ENCODE measurements around the gene PLEKHA8.
A peak's percentile ranks its signal among the peaks of the same experiment; 100 is the strongest.

PLEKHA8 gene

GRCh38 chr7:30026229-30027064 is 1.8 kb upstream of the PLEKHA8 start, which contains the start of gene FKBP14:
TSS of gene FKBP14 (minus strand) at chr7:30026702. CDS start at chr7:30026508, 194 bp downstream.
- peak; percentile 100 for DNase-seq (ENCODE audit: low spot score)

- peak; percentile 76 for DNase-seq (ENCODE audit: low spot score)
Observed at GRCh38 chr7:30027065-30027456, 1.2 kb upstream of the PLEKHA8 start.

DNA sequence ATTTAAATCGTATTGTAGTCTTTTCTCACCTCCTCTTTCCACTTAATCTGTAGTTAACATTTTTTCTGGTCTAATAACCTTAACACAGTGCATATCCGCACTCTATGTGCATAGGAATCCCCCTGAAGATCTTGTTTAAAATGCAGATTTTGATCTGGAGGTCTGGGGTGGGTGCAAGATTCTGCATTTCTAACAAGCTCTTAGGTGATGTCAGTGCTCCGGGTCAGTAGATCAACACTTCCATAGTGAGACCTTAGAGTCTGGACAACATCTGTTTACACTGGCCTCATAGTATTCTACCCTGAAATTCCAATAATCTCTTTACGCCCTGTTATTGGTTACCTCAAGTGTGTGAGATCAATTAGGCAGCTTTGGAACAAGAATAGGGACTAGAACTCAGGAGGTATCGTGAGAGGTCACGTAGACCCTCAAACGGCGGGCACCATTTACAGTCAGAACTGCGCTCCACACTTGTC is 434 bp upstream of the PLEKHA8 start:
- no peak for DNase-seq (ENCODE audit: low spot score)

GRCh38 chr7:30028749-30029635 is 780 bp downstream of the PLEKHA8 start:
- peak; percentile 68 for DNase-seq (ENCODE audit: low spot score)

DNA sequence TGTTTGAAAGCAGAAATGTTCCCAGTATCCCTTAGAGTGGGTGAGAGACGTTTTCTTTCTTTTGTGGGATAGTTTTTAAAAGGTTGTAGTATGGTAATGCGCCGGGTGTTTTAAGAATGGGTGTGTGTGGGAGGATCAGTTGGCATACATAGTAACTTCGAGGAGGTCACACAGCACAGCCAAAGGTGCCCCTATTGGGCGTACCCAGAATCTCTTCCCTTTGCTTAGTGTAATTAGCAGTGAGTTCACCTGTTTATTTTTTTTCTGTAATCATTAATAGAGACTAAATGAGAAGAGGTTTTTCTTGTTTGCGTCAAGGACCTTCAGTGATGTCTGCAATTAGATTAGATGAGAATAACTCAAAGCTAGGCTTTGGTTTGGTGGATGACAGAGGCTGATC is 1.5 kb downstream of the PLEKHA8 start:
- DNase-seq (ENCODE audit: low spot score), result peak; percentile 61

DNA sequence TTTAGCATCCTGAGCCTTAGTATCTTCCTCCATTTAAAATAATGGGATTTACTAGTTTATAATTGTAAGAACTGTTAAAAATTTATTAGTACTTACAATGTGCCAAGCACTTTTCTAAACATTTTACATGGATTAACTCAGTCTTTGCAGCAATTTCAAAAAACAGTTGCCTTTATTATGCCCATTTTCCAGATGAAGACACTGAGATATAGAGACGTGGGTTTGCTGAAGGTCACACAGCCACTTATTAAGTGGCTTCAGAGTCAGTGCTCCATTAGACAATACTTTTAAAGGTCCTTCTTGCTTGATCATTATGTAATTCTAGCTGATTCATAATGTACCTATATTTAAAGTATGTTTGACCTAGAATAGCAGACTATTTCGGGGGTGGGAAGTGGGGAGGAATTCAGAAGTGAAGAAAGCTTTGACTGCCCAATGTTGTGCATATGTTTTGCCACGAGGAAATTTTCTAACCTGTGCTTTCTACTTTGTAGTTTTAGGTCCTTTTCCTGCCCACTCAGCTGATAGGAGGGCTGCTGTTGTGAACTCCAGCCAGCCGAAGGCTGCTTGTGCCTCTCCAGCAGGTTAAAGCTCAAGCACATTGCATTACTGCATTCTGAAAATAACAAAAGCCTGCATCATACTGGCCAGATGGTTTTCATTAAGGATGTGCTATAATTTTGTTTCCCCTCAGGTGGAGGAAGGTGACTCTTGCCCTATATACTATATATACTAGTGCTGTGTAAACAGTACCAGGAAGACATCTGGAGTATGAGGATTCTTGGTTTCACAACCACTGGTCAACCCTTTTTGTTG is 4.3 kb downstream of the PLEKHA8 start:
- no peak for DNase-seq (ENCODE audit: low spot score)

DNA sequence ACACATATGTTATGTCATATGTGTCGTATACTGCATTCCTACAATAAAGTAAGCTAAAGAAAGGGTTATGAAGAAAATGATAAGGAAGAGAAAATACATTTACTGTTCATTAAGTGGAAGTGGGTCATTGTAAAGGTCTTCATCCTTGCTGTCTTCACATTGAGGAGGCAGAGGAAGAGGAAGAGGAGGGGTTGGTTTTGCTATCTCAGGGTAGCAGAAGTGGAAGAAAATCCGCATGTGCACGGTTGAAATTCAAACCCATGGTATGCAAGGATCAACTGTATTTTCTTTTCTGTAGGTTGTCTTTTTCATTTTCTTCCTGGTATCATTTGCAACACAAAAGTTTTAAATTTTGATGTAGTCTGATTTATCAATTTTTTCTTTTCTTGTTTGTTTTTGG is 6.3 kb downstream of the PLEKHA8 start:
- no peak for DNase-seq (ENCODE audit: low spot score)

GRCh38 chr7:30036220-30036619 is 8.0 kb downstream of the PLEKHA8 start:
- no peak for DNase-seq (ENCODE audit: low spot score)

- no peak for DNase-seq (ENCODE audit: low spot score)
Observed at GRCh38 chr7:30038196-30038980, 10.2 kb downstream of the PLEKHA8 start.

- DNase-seq (ENCODE audit: low spot score), result no peak
Observed at GRCh38 chr7:30040938-30041337, 12.7 kb downstream of the PLEKHA8 start.

GRCh38 chr7:30041526-30042269 is 13.5 kb downstream of the PLEKHA8 start:
- DNase-seq (ENCODE audit: low spot score), result no peak

DNA sequence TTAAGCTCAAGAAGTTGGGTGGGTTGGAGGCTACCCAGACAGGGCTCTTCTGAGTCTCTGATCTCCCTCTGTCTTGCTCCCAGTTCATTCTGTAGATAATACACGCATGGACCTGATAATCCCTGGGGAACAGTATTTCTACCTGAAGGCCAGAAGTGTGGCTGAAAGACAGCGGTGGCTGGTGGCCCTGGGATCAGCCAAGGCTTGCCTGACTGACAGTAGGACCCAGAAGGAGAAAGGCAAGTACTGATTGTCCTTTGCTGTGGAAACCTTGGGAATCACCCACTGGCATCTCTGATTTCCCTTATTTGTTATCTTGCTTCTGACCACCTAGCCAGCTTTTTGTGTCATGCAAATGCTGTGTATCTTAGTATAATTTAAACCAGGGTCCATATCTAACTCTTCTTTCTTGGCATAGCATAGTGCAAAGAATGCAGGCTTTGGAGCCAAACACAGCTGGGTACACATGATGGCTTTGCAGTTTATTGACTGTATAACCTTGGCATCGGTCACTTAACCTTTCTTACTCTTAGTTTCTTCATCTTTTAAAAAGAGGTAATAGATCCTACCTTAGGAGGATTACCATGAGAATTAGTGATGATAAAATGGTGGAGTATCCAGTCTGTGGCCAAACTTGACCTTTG is 18.0 kb downstream of the PLEKHA8 start:
- no peak for DNase-seq (ENCODE audit: low spot score)

- DNase-seq (ENCODE audit: low spot score), result no peak
Observed at GRCh38 chr7:30047124-30047523, 18.9 kb downstream of the PLEKHA8 start.

DNA sequence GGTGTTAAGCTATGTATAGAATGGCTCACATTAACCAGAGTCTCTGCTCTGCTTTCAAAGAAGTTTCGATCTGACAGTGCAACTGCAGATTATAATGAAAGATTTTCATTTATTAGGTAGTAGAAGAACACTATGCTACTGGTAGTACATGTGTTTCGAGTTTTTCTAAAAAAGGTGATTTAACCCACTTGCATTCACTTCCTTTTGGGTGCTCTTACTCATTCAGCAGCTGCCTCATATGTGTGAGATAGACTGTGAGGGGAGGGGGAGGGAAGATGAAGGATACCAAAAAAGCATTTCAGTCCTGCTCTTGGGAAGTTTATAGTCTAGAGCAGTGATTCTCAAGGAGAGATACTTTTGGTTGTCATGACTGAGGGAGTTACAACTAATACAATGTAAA is 20.4 kb downstream of the PLEKHA8 start:
- no peak for DNase-seq (ENCODE audit: low spot score)

DNA sequence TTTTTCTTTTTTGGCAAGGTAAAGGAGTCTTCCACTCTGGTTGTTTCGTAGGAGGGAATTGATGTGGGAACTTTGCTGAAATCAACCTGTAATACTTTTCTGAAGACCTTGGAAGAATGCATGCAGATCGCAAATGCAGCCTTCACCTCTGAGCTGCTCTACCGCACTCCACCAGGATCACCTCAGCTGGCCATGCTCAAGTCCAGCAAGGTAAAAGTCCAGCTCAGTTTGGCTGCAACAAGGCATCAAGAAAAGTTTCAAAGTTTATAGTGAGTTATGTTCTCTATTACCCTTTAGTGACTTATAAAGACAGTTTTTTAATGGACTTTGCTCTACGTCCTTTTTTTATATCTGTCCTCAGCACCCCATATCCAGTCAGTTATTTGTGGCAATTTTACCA is 21.0 kb downstream of the PLEKHA8 start:
- no peak for DNase-seq (ENCODE audit: low spot score)

GRCh38 chr7:30053068-30053467 is 24.9 kb downstream of the PLEKHA8 start:
- no peak for DNase-seq (ENCODE audit: low spot score)

DNA sequence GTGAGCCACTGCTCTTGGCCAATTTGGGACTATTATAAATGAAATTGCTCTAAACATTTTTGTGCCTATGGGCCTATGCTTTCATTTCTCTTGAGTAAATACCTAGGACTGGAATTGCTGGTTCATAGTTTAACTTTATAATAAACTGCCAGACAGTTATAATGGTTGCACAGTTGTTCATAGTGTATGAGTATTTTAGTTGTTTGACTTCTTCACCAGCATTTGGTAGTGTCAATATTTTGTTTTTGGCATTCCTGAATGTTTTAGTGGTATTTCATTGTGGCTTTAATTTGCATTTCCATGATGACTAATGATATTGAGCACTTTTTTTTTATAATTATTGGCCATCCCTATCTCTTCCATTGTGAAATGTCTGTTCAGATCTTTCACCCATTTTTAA is 29.5 kb downstream of the PLEKHA8 start:
- DNase-seq (ENCODE audit: low spot score), result no peak

- peak; percentile 38 for DNase-seq (ENCODE audit: low spot score)
Observed at GRCh38 chr7:30061786-30062185, 33.6 kb downstream of the PLEKHA8 start.

- DNase-seq (ENCODE audit: low spot score), result peak; percentile 73
Observed at GRCh38 chr7:30062587-30062986, 34.4 kb downstream of the PLEKHA8 start.

DNA sequence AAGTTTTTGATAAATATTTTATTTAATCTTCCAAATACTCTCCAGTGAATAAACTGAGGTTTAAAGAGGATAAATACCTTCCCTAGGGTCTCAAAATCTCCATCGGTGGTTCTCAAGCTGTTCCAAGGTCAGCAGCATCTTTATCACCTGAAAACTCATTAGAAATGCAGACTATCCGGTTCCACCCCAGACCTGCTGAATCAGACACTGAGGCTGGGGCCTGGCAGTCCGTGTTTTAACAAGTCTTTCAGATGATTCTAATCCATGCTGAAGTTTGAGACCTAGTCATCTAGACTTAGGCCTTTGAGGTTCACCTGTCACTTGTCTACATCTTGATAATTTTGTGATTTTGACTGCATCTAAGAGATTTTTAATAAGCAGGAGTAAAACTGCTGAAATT is 37.5 kb downstream of the PLEKHA8 start:
- no peak for DNase-seq (ENCODE audit: low spot score)

Measured in SW480 (cell line).